NT2/D1 (cell line): ENCODE data around the gene SIGLEC14.
"Not testable (repeated sequence)": the region's sequence is repeated elsewhere in the genome, so short reads cannot be mapped to it uniquely, and the experiment has no call there.

Source experiments
- DNase-seq: peaks from one replicate; pipeline ENCODE4 v3.0.0-alpha.2; 2011; ENCODE audit warnings: low read depth, low spot score
- H3K27me3 ChIP-seq: 2 replicates; pipeline ENCODE4 v1.6.0; 2011; ENCODE audit warnings: mild to moderate bottlenecking; ENCODE audit not compliant: insufficient read length, insufficient read depth
- H3K36me3 ChIP-seq: 2 replicates; pipeline ENCODE4 v1.6.1; 2011; ENCODE audit warnings: mild to moderate bottlenecking, low read length, mixed read lengths; ENCODE audit not compliant: insufficient read depth, insufficient read length
- H3K4me1 ChIP-seq: 2 replicates; pipeline ENCODE4 v1.5.1; 2011; ENCODE audit not compliant: insufficient read depth, insufficient read length
- H3K4me3 ChIP-seq: 2 replicates; pipeline ENCODE4 v1.5.1; 2011; ENCODE audit warnings: low read depth; ENCODE audit not compliant: insufficient read length
- H3K9ac ChIP-seq: 2 replicates; pipeline ENCODE4 v1.6.0; 2011; ENCODE audit warnings: low read depth; ENCODE audit not compliant: insufficient read length
- H3K9me3 ChIP-seq: 2 replicates; pipeline ENCODE4 v1.5.1; 2011; ENCODE audit warnings: mild to moderate bottlenecking, low read length; ENCODE audit not compliant: insufficient read depth
- SUZ12 ChIP-seq: IDR thresholded peaks from 2 replicates; pipeline ENCODE4 v1.6.1; 2011; ENCODE audit not compliant: insufficient read length, insufficient read depth; ENCODE audit errors: extremely low read depth
- YY1 ChIP-seq: IDR thresholded peaks from 2 replicates; pipeline ENCODE4 v1.6.1; 2011; ENCODE audit not compliant: insufficient read length, insufficient read depth
- ZNF274 ChIP-seq: IDR thresholded peaks from 2 replicates; pipeline ENCODE4 v1.6.1; 2011; ENCODE audit warnings: mild to moderate bottlenecking, low read depth, low read length

Gene SIGLEC14

GRCh38 chr19:51647318-51647717, 693 bp upstream of the SIGLEC14 start:
- Histone ChIP-seq H3K4me3 (no peak overlapping the region), H3K9ac (no peak overlapping the region), H3K36me3 (no peaks in the 10 kb centered on the region), H3K27me3 (peaks cover 4% of the 10 kb centered on the region), H3K9me3 (no peaks in the 10 kb centered on the region), H3K4me1 (no peaks in the 10 kb centered on the region)
- no peak for DNase-seq
- TF ChIP-seq ZNF274 (no peak), SUZ12 (no peak), YY1 (no peak)

GRCh38 chr19:51644636-51645271, 1.9 kb downstream of the SIGLEC14 start:
- Histone ChIP-seq H3K9ac (no peak overlapping the region), H3K4me1 (no peaks in the 10 kb centered on the region)
- TF ChIP-seq YY1 (no peak), SUZ12 (no peak), ZNF274 (no peak)

GRCh38 chr19:51641648-51642047, 5.0 kb downstream of the SIGLEC14 start:
- Histone ChIP-seq H3K4me1 (no peaks in the 10 kb centered on the region), H3K36me3 (no peaks in the 10 kb centered on the region), H3K9ac (no peak overlapping the region), H3K9me3 (peaks cover 10% of the 10 kb centered on the region), H3K27me3 (no peaks in the 10 kb centered on the region), H3K4me3 (no peak overlapping the region)
- no peak for TF ChIP-seq ZNF274
- TF ChIP-seq SUZ12: no peak
- no peak for TF ChIP-seq YY1
- no peak for DNase-seq

More at GRCh38 chr19:51644636-51645271, 1.9 kb downstream of the SIGLEC14 start:
- no peak for DNase-seq
- Histone ChIP-seq H3K4me3 (no peak overlapping the region), H3K27me3 (no peaks in the 10 kb centered on the region), H3K36me3 (no peaks in the 10 kb centered on the region), H3K9me3 (no peaks in the 10 kb centered on the region)

GRCh38 chr19:51640386-51640785, 6.2 kb downstream of the SIGLEC14 start:
- H3K9me3 ChIP-seq: peaks cover 16% of the 10 kb centered on the region
- no peaks in the 10 kb centered on the region for H3K36me3 ChIP-seq
- no peak for TF ChIP-seq YY1
- TF ChIP-seq ZNF274: no peak
- TF ChIP-seq SUZ12: no peak
- no peak overlapping the region for H3K4me3 ChIP-seq
- DNase-seq: no peak
- no peaks in the 10 kb centered on the region for H3K27me3 ChIP-seq
- no peaks in the 10 kb centered on the region for H3K4me1 ChIP-seq
- no peak overlapping the region for H3K9ac ChIP-seq

- no peak overlapping the region for H3K9ac ChIP-seq
- no peaks in the 10 kb centered on the region for H3K36me3 ChIP-seq
- no peak for TF ChIP-seq ZNF274
- no peak for TF ChIP-seq SUZ12
- no peaks in the 10 kb centered on the region for H3K4me1 ChIP-seq
- no peak for DNase-seq
- no peak overlapping the region for H3K4me3 ChIP-seq
- no peaks in the 10 kb centered on the region for H3K27me3 ChIP-seq
- H3K9me3 ChIP-seq: peaks cover 16% of the 10 kb centered on the region
These were observed 6.7 kb downstream of the SIGLEC14 start for GRCh38 chr19:51639916-51640315.

GRCh38 chr19:51637362-51637978, 9.2 kb downstream of the SIGLEC14 start:
- no peak overlapping the region for H3K9ac ChIP-seq
- H3K4me1 ChIP-seq: no peaks in the 10 kb centered on the region
- H3K4me3 ChIP-seq: no peak overlapping the region
- DNase-seq: no peak
- no peaks in the 10 kb centered on the region for H3K27me3 ChIP-seq
- peaks cover 16% of the 10 kb centered on the region for H3K9me3 ChIP-seq
- TF ChIP-seq YY1 (no peak), ZNF274 (no peak), SUZ12 (no peak)
- H3K36me3 ChIP-seq: no peaks in the 10 kb centered on the region

GRCh38 chr19:51632126-51632525, 14.5 kb downstream of the SIGLEC14 start:
- H3K4me1 ChIP-seq: no peaks in the 10 kb centered on the region
- H3K9me3 ChIP-seq: peaks cover 11% of the 10 kb centered on the region
- no peak overlapping the region for H3K4me3 ChIP-seq
- no peaks in the 10 kb centered on the region for H3K36me3 ChIP-seq
- DNase-seq: no peak
- no peaks in the 10 kb centered on the region for H3K27me3 ChIP-seq
- H3K9ac ChIP-seq: no peak overlapping the region
- TF ChIP-seq YY1 (no peak), SUZ12 (no peak), ZNF274 (no peak)

- not testable (repeated sequence) for H3K4me3 ChIP-seq, DNase-seq, H3K27me3 ChIP-seq, H3K4me1 ChIP-seq, H3K9ac ChIP-seq, H3K9me3 ChIP-seq, H3K36me3 ChIP-seq
These were observed 16.3 kb downstream of the SIGLEC14 start, which contains the start of gene SIGLEC5 for GRCh38 chr19:51630315-51630714. SIGLEC5 (minus strand) TSS chr19:51630401; CDS start chr19:51630335, 66 bp downstream.
